ENCODE measurements around the gene CACNB1.

The CACNB1 gene

GRCh38 chr17:39150104-39150634 is 47.3 kb downstream of the CACNB1 start:
- no peak for TF ChIP-seq CTCF (IDR thresholded peaks at IDR 0.05; ENCODE audit: borderline replicate concordance, control extremely low read depth, extremely low read depth, insufficient read depth, missing control alignments)
- DNase-seq (ENCODE audit: low spot score): no peak
- in situ Hi-C loops (cut with MboI; ENCODE audit: low sequenced_read_pairs, unreplicated experiment): loop anchor here (10.0 kb wide), 1 partner anchor 165 kb away; no protein-coding TSS in a partner anchor

- in situ Hi-C loops (cut with MboI; ENCODE audit: low sequenced_read_pairs, unreplicated experiment): no loop called here
- no peak for TF ChIP-seq CTCF (IDR thresholded peaks at IDR 0.05; ENCODE audit: borderline replicate concordance, control extremely low read depth, extremely low read depth, insufficient read depth, missing control alignments)
- DNase-seq (ENCODE audit: low spot score): no peak
Observed at GRCh38 chr17:39147221-39148185, 50.0 kb downstream of the CACNB1 start.

- no peak for DNase-seq (ENCODE audit: low spot score)
- no peak for TF ChIP-seq CTCF (IDR thresholded peaks at IDR 0.05; ENCODE audit: borderline replicate concordance, control extremely low read depth, extremely low read depth, insufficient read depth, missing control alignments)
- in situ Hi-C loops (cut with MboI; ENCODE audit: low sequenced_read_pairs, unreplicated experiment): no loop called here
Observed at GRCh38 chr17:39146273-39146672, 51.2 kb downstream of the CACNB1 start.

GRCh38 chr17:39145143-39145542 is 52.3 kb downstream of the CACNB1 start:
- no peak for DNase-seq (ENCODE audit: low spot score)
- in situ Hi-C loops (cut with MboI; ENCODE audit: low sequenced_read_pairs, unreplicated experiment): no loop called here
- TF ChIP-seq CTCF (IDR thresholded peaks at IDR 0.05; ENCODE audit: borderline replicate concordance, control extremely low read depth, extremely low read depth, insufficient read depth, missing control alignments): no peak

GRCh38 chr17:39144416-39144840 is 53.0 kb downstream of the CACNB1 start:
- no peak for DNase-seq (ENCODE audit: low spot score)
- in situ Hi-C loops (cut with MboI; ENCODE audit: low sequenced_read_pairs, unreplicated experiment): no loop called here
- no peak for TF ChIP-seq CTCF (IDR thresholded peaks at IDR 0.05; ENCODE audit: borderline replicate concordance, control extremely low read depth, extremely low read depth, insufficient read depth, missing control alignments)

- TF ChIP-seq CTCF (IDR thresholded peaks at IDR 0.05; ENCODE audit: borderline replicate concordance, control extremely low read depth, extremely low read depth, insufficient read depth, missing control alignments): no peak
- in situ Hi-C loops (cut with MboI; ENCODE audit: low sequenced_read_pairs, unreplicated experiment): no loop called here
- DNase-seq (ENCODE audit: low spot score): no peak
Observed at GRCh38 chr17:39143552-39144093, 53.8 kb downstream of the CACNB1 start.

Data from GM13976 (cell line).